Effector memory CD4-positive, alpha-beta T cell (primary cell): ENCODE results near the gene NUDCD3.
A peak's percentile ranks its signal among the peaks of the same experiment; 100 is the strongest.

Source experiments
- DNase-seq, 3 donors: peaks; one replicate each; pipeline ENCODE4 v3.0.0-alpha.2; 2020
- H3K27ac ChIP-seq: 2 replicates; pipeline ENCODE4 v1.7.0; 2013; ENCODE audit warnings: mild to moderate bottlenecking, low read length, moderate library complexity; ENCODE audit not compliant: insufficient read depth, poor library complexity, severe bottlenecking
- H3K27me3 ChIP-seq: replicated peaks from 2 replicates; pipeline ENCODE4 v1.7.0; 2013; ENCODE audit warnings: mild to moderate bottlenecking, low read length; ENCODE audit not compliant: insufficient read depth, control insufficient read depth, poor library complexity, severe bottlenecking
- H3K36me3 ChIP-seq: 2 replicates; pipeline ENCODE4 v1.7.0; 2013; ENCODE audit warnings: mild to moderate bottlenecking, low read length, moderate library complexity; ENCODE audit not compliant: control insufficient read depth, insufficient read depth
- H3K4me1 ChIP-seq: 2 replicates; pipeline ENCODE4 v1.7.0; 2013; ENCODE audit warnings: low read length, mild to moderate bottlenecking; ENCODE audit not compliant: control insufficient read depth, insufficient read depth, poor library complexity, severe bottlenecking
- H3K4me3 ChIP-seq: 2 replicates; pipeline ENCODE4 v1.7.0; 2013; ENCODE audit warnings: low read length, low read depth, mild to moderate bottlenecking; ENCODE audit not compliant: insufficient read depth, poor library complexity, severe bottlenecking
- H3K9me3 ChIP-seq: 2 replicates; pipeline ENCODE4 v1.7.0; 2013; ENCODE audit warnings: mild to moderate bottlenecking, low read length, moderate library complexity; ENCODE audit not compliant: control insufficient read depth

NUDCD3 gene

GRCh38 chr7:44482502-44483485 is 7.7 kb downstream of the NUDCD3 start:
- no peaks in the 10 kb centered on the region for H3K27me3 ChIP-seq
- H3K4me1 ChIP-seq: peaks cover 6% of the 10 kb centered on the region
- H3K4me3 ChIP-seq: no peak overlapping the region
- no peak for DNase-seq
- no peak overlapping the region for H3K27ac ChIP-seq
- H3K9me3 ChIP-seq: no peaks in the 10 kb centered on the region
- peaks cover 60% of the 10 kb centered on the region for H3K36me3 ChIP-seq

- DNase-seq: no peak
- H3K9me3 ChIP-seq: no peaks in the 10 kb centered on the region
- no peak overlapping the region for H3K4me3 ChIP-seq
- no peak overlapping the region for H3K27ac ChIP-seq
- peaks cover 55% of the 10 kb centered on the region for H3K36me3 ChIP-seq
- no peaks in the 10 kb centered on the region for H3K4me1 ChIP-seq
- H3K27me3 ChIP-seq: no peaks in the 10 kb centered on the region
Measured at GRCh38 chr7:44477938-44478337, 12.5 kb downstream of the NUDCD3 start.

GRCh38 chr7:44477063-44477830 is 13.2 kb downstream of the NUDCD3 start:
- Histone ChIP-seq H3K36me3 (peaks cover 48% of the 10 kb centered on the region), H3K4me1 (no peaks in the 10 kb centered on the region), H3K27me3 (no peaks in the 10 kb centered on the region), H3K9me3 (no peaks in the 10 kb centered on the region), H3K4me3 (no peak overlapping the region), H3K27ac (no peak overlapping the region)
- peak; percentile 36 to 49 (median 42) for DNase-seq

- Histone ChIP-seq H3K27ac (no peak overlapping the region), H3K27me3 (no peaks in the 10 kb centered on the region), H3K4me1 (no peaks in the 10 kb centered on the region), H3K36me3 (peaks cover 45% of the 10 kb centered on the region), H3K9me3 (no peaks in the 10 kb centered on the region), H3K4me3 (no peak overlapping the region)
- DNase-seq: no peak
Measured at GRCh38 chr7:44476313-44476712, 14.1 kb downstream of the NUDCD3 start.

- Histone ChIP-seq H3K4me3 (no peak overlapping the region), H3K4me1 (no peaks in the 10 kb centered on the region), H3K9me3 (no peaks in the 10 kb centered on the region), H3K36me3 (peaks cover 37% of the 10 kb centered on the region), H3K27me3 (no peaks in the 10 kb centered on the region), H3K27ac (no peak overlapping the region)
- no peak for DNase-seq
Measured at GRCh38 chr7:44473295-44473694, 17.2 kb downstream of the NUDCD3 start.

- no peak overlapping the region for H3K27ac ChIP-seq
- no peaks in the 10 kb centered on the region for H3K9me3 ChIP-seq
- no peak overlapping the region for H3K4me3 ChIP-seq
- H3K4me1 ChIP-seq: no peaks in the 10 kb centered on the region
- H3K27me3 ChIP-seq: no peaks in the 10 kb centered on the region
- DNase-seq: no peak
- peaks cover 42% of the 10 kb centered on the region for H3K36me3 ChIP-seq
Measured at GRCh38 chr7:44472843-44473242, 17.6 kb downstream of the NUDCD3 start.

GRCh38 chr7:44471850-44472249 is 18.6 kb downstream of the NUDCD3 start:
- Histone ChIP-seq H3K4me1 (peaks cover 3% of the 10 kb centered on the region), H3K27ac (no peak overlapping the region), H3K9me3 (no peaks in the 10 kb centered on the region), H3K4me3 (no peak overlapping the region), H3K27me3 (no peaks in the 10 kb centered on the region), H3K36me3 (peaks cover 51% of the 10 kb centered on the region)
- DNase-seq: no peak

- Histone ChIP-seq H3K4me3 (no peak overlapping the region), H3K9me3 (no peaks in the 10 kb centered on the region), H3K4me1 (peaks cover 3% of the 10 kb centered on the region), H3K36me3 (peaks cover 52% of the 10 kb centered on the region), H3K27me3 (no peaks in the 10 kb centered on the region), H3K27ac (no peak overlapping the region)
- DNase-seq: no peak
Measured at GRCh38 chr7:44471436-44471835, 19.0 kb downstream of the NUDCD3 start.

- H3K4me1 ChIP-seq: peaks cover 3% of the 10 kb centered on the region
- DNase-seq: no peak
- peaks cover 52% of the 10 kb centered on the region for H3K36me3 ChIP-seq
Measured at GRCh38 chr7:44470628-44471245, 19.7 kb downstream of the NUDCD3 start.

More at GRCh38 chr7:44470628-44471245, 19.7 kb downstream of the NUDCD3 start:
- H3K9me3 ChIP-seq: no peaks in the 10 kb centered on the region
- H3K4me3 ChIP-seq: no peak overlapping the region
- no peak overlapping the region for H3K27ac ChIP-seq
- no peaks in the 10 kb centered on the region for H3K27me3 ChIP-seq
